Esophagus squamous epithelium (tissue), 5 donors: ENCODE results near the gene MATN3. TPM values are rescaled to one million over a fixed set of nuclear protein-coding genes. Genes with fewer than 3 reads are reported as not detected.

Source experiments
- DNase-seq: peaks from one replicate; lab custom pipeline; 2025; lab: John Stamatoyannopoulos, UW
- H3K27ac ChIP-seq, 4 donors: fragments of 200-600 bp; sonication (generic); one replicate each; pipeline ENCODE4 v1.5.1; 2016 to 2019; ENCODE audit warnings: mild to moderate bottlenecking in 1 of 4
- H3K27me3 ChIP-seq, 4 donors: fragments of 200-600 bp; sonication (generic); 1 replicate in 3 of 4; 2 replicates in 1 of 4; pipeline versions ENCODE4 v1.5.1 to v1.6.0; 2017 to 2021; ENCODE audit warnings: antibody characterized with exemption in 1 of 4
- H3K36me3 ChIP-seq, 3 donors: fragments of 200-600 bp; sonication (generic); one replicate each; pipeline ENCODE4 v1.5.1; 2016 to 2019
- H3K4me1 ChIP-seq, 3 donors: fragments of 200-600 bp; sonication (generic); one replicate each; pipeline ENCODE4 v1.5.1; 2017 to 2019
- H3K4me3 ChIP-seq, 4 donors: fragments of 200-600 bp; sonication (generic); 1 replicate in 3 of 4; 2 replicates in 1 of 4; pipeline ENCODE4 v1.5.1; 2016 to 2019; ENCODE audit warnings: mild to moderate bottlenecking in 2 of 4, moderate library complexity in 1 of 4
- H3K9me3 ChIP-seq, 3 donors: fragments of 200-600 bp; sonication (generic); one replicate each; pipeline ENCODE4 v1.5.1; 2016 to 2019
- CTCF ChIP-seq, 6 experiments: fragments of 450-650 bp in 4 of 6; fragments of 200-600 bp in 2 of 6; sonication (generic) in 2 of 6; IDR thresholded peaks; one replicate each; pipeline ENCODE4 v1.5.1; 2016 to 2019; ENCODE audit warnings: antibody characterized with exemption in 6 of 6, mild to moderate bottlenecking in 4 of 6, moderate library complexity in 4 of 6
- POLR2A ChIP-seq, 4 donors: fragments of 450-650 bp; IDR thresholded peaks; one replicate each; pipeline ENCODE4 v1.6.1; 2017; ENCODE audit warnings: antibody characterized with exemption in 4 of 4, mild to moderate bottlenecking in 4 of 4, moderate library complexity in 3 of 4
- WGBS, 2 donors: methylation state at CpG; one replicate each; pipeline ENCODE4 v1.1.5; 2018; 5-methylcytosine and 5-hydroxymethylcytosine counted together
- intact Hi-C: fragments of 100-400 bp; cut with DNase I; formaldehyde crosslinking; loops from one replicate; pipeline ENCODE4 v1.15.0; 2022
- total RNA-seq, 4 donors: library from RNA; depleted of rRNA; stranded (reverse); fragments of >200 nt; gene quantifications; one replicate each; pipeline ENCODE4 v1.1.0, GENCODE V29; 2016
- donor health status: DM: yes; HTN: yes; CAD: no.

MATN3 gene
- total RNA-seq, 4 donors from 2014 or later, result 0.45 to 1.3 (median 0.92) TPM; not detected in 1

- intact Hi-C loops, result no loop called here
- WGBS, 2 donors, result 64 to 68% methylated on average over 1 of the region's 1 CpG
Measured at GRCh38 chr2:19943189-19943588, 69.3 kb downstream of the MATN3 start.

GRCh38 chr2:19942199-19942598 is 70.3 kb downstream of the MATN3 start:
- Histone ChIP-seq H3K4me3 (no peak overlapping the region), H3K36me3 (peaks cover 0 to 20% (median 0%) of the 10 kb centered on the region in 3 donors), H3K27ac (no peak overlapping the region), H3K27me3 (no peaks in the 10 kb centered on the region), H3K4me1 (no peaks in the 10 kb centered on the region), H3K9me3 (no peaks in the 10 kb centered on the region)
- intact Hi-C loops, result no loop called here
- no peak for TF ChIP-seq CTCF (IDR thresholded peaks at IDR 0.05)
- TF ChIP-seq POLR2A (IDR thresholded peaks at IDR 0.05), result no peak
- no peak for DNase-seq

More at GRCh38 chr2:19943189-19943588, 69.3 kb downstream of the MATN3 start:
- H3K27ac ChIP-seq, result no peak overlapping the region
- no peaks in the 10 kb centered on the region for H3K9me3 ChIP-seq
- no peak for TF ChIP-seq CTCF (IDR thresholded peaks at IDR 0.05)
- no peak for TF ChIP-seq POLR2A (IDR thresholded peaks at IDR 0.05)
- peaks cover 0 to 10% (median 0%) of the 10 kb centered on the region in 3 donors for H3K36me3 ChIP-seq
- H3K4me3 ChIP-seq, result no peak overlapping the region
- DNase-seq, result no peak
- H3K27me3 ChIP-seq, result no peaks in the 10 kb centered on the region
- no peaks in the 10 kb centered on the region for H3K4me1 ChIP-seq

Other genes with a start within 250 kb of the MATN3 start
- gene TTC32, start 110.7 kb downstream of the MATN3 start, total RNA-seq, result 10 to 100 TPM in 1 of 4 donors, 1 to 10 TPM in 3; 5.2 to 15.8 (median 7.2) TPM
- gene WDR35, start 22.6 kb downstream of the MATN3 start, total RNA-seq, result 1 to 10 TPM in 3 of 4 donors, under 1 TPM in 1; 0.83 to 7.2 (median 4.5) TPM
- gene LAPTM4A, start 39.0 kb upstream of the MATN3 start, total RNA-seq, result 100 to 1,000 TPM in 2 of 4 donors, 10 to 100 TPM in 2; 71.0 to 144 (median 98.2) TPM
- gene SDC1, start 212.5 kb upstream of the MATN3 start, total RNA-seq, result 100 to 1,000 TPM; 355 to 757 (median 496) TPM